A673 (cell line): Measurements from ENCODE around the gene MLST8.

ENCODE experiments used
- CTCF ChIP-seq: fragments of 300-800, 200-600 bp; sonication (generic); conservative IDR thresholded peaks from 2 replicates; pipeline ENCODE4 v1.5.1; 2017; ENCODE audit warnings: low read depth, mild to moderate bottlenecking, antibody characterized with exemption, low read length, moderate library complexity, mixed read lengths
- EZH2 ChIP-seq: fragments of 200-600 bp; sonication (generic); IDR thresholded peaks from 2 replicates; pipeline ENCODE4 v1.6.1; 2017; ENCODE audit warnings: borderline replicate concordance, low read depth, mild to moderate bottlenecking, mixed read lengths, antibody characterized with exemption, low read length; ENCODE audit not compliant: poor library complexity, severe bottlenecking

- TF ChIP-seq CTCF: no peak
- no peak for TF ChIP-seq EZH2
Observed at GRCh38 chr16:2184346-2184745, 20.9 kb upstream of the MLST8 start.
